Lung (tissue), 12 donors: Measurements from ENCODE around the gene ZFP14. TPM values are rescaled to one million over a fixed set of nuclear protein-coding genes. Genes with fewer than 3 reads are reported as not detected.

ENCODE experiments used
- ATAC-seq: fragments of 200-7000 bp; cut with Tn5 transposase; one replicate; pipeline ENCODE4 v1.9.1; 2020; ENCODE audit warnings: moderate number of reproducible peaks; ENCODE audit not compliant: insufficient read depth, low FRiP score
- DNase-seq, 3 donors: peaks; one replicate each; pipeline ENCODE4 v3.0.0-alpha.2; 2013 to 2017
- H3K27ac ChIP-seq, 2 donors: one replicate each; pipeline ENCODE4 v1.5.1; 2013; ENCODE audit warnings: mild to moderate bottlenecking in 2 of 2, moderate library complexity in 2 of 2, control low read depth in 1 of 2, inconsistent platforms in 1 of 2, low read depth in 1 of 2, low read length in 1 of 2
- H3K27me3 ChIP-seq, 3 donors: one replicate each; pipeline ENCODE4 v1.5.1; 2013; ENCODE audit warnings: low read length in 2 of 3; ENCODE audit not compliant: control insufficient read depth in 3 of 3, insufficient read depth in 3 of 3
- H3K36me3 ChIP-seq, 4 donors: one replicate each; pipeline ENCODE4 v1.5.1; 2013; ENCODE audit warnings: low read length in 4 of 4, mild to moderate bottlenecking in 1 of 4, moderate library complexity in 1 of 4; ENCODE audit not compliant: control insufficient read depth in 4 of 4, insufficient read depth in 4 of 4
- H3K4me1 ChIP-seq, 5 donors: one replicate each; pipeline ENCODE4 v1.5.1; 2013; ENCODE audit warnings: low read length in 5 of 5, mild to moderate bottlenecking in 2 of 5, moderate library complexity in 1 of 5; ENCODE audit not compliant: control insufficient read depth in 5 of 5, insufficient read depth in 5 of 5
- H3K4me3 ChIP-seq: one replicate; pipeline ENCODE4 v1.5.1; 2013; ENCODE audit warnings: mild to moderate bottlenecking, control low read depth, moderate library complexity
- H3K9ac ChIP-seq, 2 donors: one replicate each; pipeline ENCODE4 v1.5.1; 2013; ENCODE audit warnings: low read length in 2 of 2, control low read depth in 1 of 2; ENCODE audit not compliant: insufficient read depth in 1 of 2
- H3K9me3 ChIP-seq, 4 donors: one replicate each; pipeline ENCODE4 v1.5.1; 2013; ENCODE audit warnings: low read length in 3 of 4, mild to moderate bottlenecking in 1 of 4, moderate library complexity in 1 of 4; ENCODE audit not compliant: control insufficient read depth in 4 of 4, insufficient read depth in 3 of 4
- WGBS, 2 donors: extraction: QIAGEN DNeasy Blood & Tissue Kit; methylation state at CpG; one replicate each; pipeline ENCODE4 v1.1.7; 2013; 5-methylcytosine and 5-hydroxymethylcytosine counted together
- polyA plus RNA-seq, 2 donors: library from polyadenylated mRNA; stranded (reverse); fragments of 200-250 nt; gene quantifications; one replicate each; pipeline ENCODE4 v1.2.1, GENCODE V29; 2013
- total RNA-seq, 2 donors: library from RNA; depleted of rRNA in 1 of 2; stranded (reverse); fragments of >200 nt in 1 of 2; gene quantifications; one replicate each; pipeline ENCODE4 v1.2.1, GENCODE V29; 2014 to 2021
- TF ChIP-seq, protein P1 (sequence below): IDR thresholded peaks from 2 replicates; pipeline ENCODE4 v1.5.1; 2012; ENCODE audit warnings: mild to moderate bottlenecking; ENCODE audit errors: control extremely low read depth, extremely low read depth
- donor health status: control.
- donor health status: control.
- donor health status: Bipolar disorder and iron deficiency.
- donor health status: healthy.
- donor health status: DM: yes; HTN: yes; CAD: no.

ZFP14 gene
- total and polyA plus RNA-seq, 4 donors = 0.95 to 15.5 (median 2.7) TPM

DNA sequence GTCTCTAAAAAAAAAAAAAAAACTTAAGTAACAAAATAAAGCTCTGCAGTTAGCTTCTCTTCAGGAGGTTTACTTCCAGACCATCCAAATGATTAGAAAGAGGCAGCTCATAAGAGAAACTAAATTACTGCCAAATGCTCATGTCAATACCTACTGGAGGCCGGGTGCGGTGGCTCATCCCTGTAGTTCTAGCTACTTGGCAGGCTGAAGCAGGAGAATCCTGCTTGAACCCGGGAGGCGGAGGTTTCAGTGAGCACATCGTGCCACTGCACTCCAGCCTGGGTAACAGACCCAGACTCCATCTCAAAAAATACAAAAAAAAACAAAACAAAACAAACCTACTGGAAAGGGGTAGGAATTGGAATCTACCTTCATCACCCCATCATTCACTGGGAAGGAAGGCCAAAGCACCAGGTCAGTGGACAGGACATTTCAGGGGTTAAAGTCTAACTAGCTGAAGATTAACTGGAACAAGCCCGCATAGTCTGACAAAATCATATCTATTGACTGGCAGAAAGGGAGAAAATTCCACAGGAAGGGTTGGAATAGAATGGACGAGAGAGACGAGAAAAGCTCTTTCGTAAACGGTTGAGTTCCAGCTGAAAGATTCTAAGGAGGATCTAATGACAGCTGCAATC, 1.3 kb downstream of the ZFP14 start:
- Histone ChIP-seq H3K27ac (peak overlapping the region; percentile 20 to 91), H3K4me1 (peaks cover 0 to 13% (median 6%) of the 10 kb centered on the region in 5 donors), H3K27me3 (no peaks in the 10 kb centered on the region), H3K9me3 (peaks cover 0 to 4% (median 0%) of the 10 kb centered on the region in 4 donors), H3K9ac (peak overlapping the region; percentile 64 to 73), H3K36me3 (peaks cover 0 to 2% (median 0%) of the 10 kb centered on the region in 4 donors), H3K4me3 (no peak overlapping the region)
- DNase-seq = peak in 1 of 3 donors; percentile 12
- TF ChIP-seq, protein P1, sequence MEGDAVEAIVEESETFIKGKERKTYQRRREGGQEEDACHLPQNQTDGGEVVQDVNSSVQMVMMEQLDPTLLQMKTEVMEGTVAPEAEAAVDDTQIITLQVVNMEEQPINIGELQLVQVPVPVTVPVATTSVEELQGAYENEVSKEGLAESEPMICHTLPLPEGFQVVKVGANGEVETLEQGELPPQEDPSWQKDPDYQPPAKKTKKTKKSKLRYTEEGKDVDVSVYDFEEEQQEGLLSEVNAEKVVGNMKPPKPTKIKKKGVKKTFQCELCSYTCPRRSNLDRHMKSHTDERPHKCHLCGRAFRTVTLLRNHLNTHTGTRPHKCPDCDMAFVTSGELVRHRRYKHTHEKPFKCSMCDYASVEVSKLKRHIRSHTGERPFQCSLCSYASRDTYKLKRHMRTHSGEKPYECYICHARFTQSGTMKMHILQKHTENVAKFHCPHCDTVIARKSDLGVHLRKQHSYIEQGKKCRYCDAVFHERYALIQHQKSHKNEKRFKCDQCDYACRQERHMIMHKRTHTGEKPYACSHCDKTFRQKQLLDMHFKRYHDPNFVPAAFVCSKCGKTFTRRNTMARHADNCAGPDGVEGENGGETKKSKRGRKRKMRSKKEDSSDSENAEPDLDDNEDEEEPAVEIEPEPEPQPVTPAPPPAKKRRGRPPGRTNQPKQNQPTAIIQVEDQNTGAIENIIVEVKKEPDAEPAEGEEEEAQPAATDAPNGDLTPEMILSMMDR = no peak
- ATAC-seq = no peak
- WGBS, 2 donors = 64 to 79% methylated on average over 9 of the region's 10 CpGs

DNA sequence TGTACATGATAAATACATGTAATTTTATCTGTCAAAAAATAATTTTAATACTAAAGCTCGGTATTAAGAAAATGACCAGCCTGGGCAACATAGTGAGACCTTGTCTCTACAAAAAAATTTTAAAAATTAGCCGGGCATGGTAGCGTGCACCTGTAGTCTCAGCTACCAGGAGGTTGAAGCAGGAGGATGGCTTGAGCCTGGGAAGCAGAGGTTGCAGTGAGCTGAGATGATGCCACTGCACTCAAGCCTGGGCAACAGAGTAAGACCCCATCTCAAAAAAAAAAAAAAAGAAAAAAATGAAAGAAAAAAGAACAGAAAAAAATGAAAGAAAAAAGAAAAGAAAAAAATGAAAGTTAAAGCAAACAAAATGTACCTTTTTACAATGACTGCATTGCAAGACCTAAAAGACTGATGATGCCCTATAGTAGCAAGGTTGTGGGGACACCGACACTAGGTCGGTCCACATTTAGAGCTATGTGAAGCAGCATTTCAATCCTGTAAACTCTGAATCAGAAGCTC, 5.3 kb downstream of the ZFP14 start:
- peaks cover 0 to 12% (median 3%) of the 10 kb centered on the region in 4 donors for H3K36me3 ChIP-seq
- no peak overlapping the region for H3K4me3 ChIP-seq
- H3K9ac ChIP-seq = no peak overlapping the region
- no peaks in the 10 kb centered on the region for H3K27me3 ChIP-seq
- ATAC-seq (no peak), DNase-seq (no peak)
- peaks cover 0 to 13% (median 6%) of the 10 kb centered on the region in 5 donors for H3K4me1 ChIP-seq
- H3K27ac ChIP-seq = no peak overlapping the region
- WGBS, 2 donors = 97 to 98% methylated on average over 5 of the region's 5 CpGs
- TF ChIP-seq, protein P1 = no peak
- H3K9me3 ChIP-seq = peaks cover 0 to 10% (median 0%) of the 10 kb centered on the region in 4 donors

DNA sequence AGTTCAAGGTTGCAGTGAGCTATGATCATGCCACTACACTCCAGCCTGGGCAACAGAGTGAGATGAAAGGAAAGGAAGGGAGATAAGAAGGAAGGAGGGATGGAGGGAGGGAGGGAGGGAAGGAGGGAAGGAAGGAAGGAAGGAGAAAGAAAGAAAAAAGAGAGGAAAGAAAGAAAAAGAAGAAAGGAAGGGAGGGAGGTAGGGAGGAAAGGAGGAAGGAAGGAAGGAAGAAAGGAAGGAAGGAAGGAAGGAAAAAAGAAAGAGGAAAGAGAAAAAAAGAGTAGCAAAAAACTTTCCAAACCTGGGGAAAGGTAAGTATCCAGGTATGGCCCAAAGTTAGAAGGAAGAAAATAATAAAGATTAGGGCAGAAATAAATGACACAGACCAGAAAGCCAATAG, 7.1 kb downstream of the ZFP14 start:
- H3K27ac ChIP-seq = no peak overlapping the region
- TF ChIP-seq, protein P1 = no peak
- H3K36me3 ChIP-seq = peaks cover 0 to 12% (median 8%) of the 10 kb centered on the region in 4 donors
- ATAC-seq (no peak), DNase-seq (no peak)
- peaks cover 0 to 1% (median 0%) of the 10 kb centered on the region in 5 donors for H3K4me1 ChIP-seq
- H3K4me3 ChIP-seq = no peak overlapping the region
- H3K27me3 ChIP-seq = no peaks in the 10 kb centered on the region
- H3K9ac ChIP-seq = no peak overlapping the region
- H3K9me3 ChIP-seq = peaks cover 0 to 15% (median 0%) of the 10 kb centered on the region in 4 donors
